AG04450 (cell line): ENCODE results near the gene ALDOB. TPM values are rescaled to one million over a fixed set of nuclear protein-coding genes. Genes with fewer than 3 reads are reported as not detected.

Experiments used
- CTCF ChIA-PET: fragments of 300-600, 350-600 bp; formaldehyde crosslinking; extraction: SDS; loops from one replicate; lab custom pipeline; 2022; ENCODE audit warnings: antibody characterized with exemption, inconsistent platforms; lab: Charles Lee
- POLR2A ChIA-PET: fragments of 350-600 bp; formaldehyde crosslinking; extraction: SDS; loops from one replicate; lab custom pipeline; 2021; ENCODE audit warnings: antibody characterized with exemption, inconsistent platforms; lab: Yijun Ruan, JAX
- DNase-seq: peaks from one replicate; pipeline ENCODE4 v3.0.0-alpha.2; 2011; ENCODE audit warnings: low read depth, low spot score
- H3K27ac ChIP-seq: one replicate; pipeline ENCODE4 v1.5.1; 2012; ENCODE audit warnings: low read depth, low read length, control low read depth
- H3K27me3 ChIP-seq: one replicate; pipeline ENCODE4 v1.6.0; 2012; ENCODE audit warnings: low read length; ENCODE audit not compliant: control insufficient read depth, insufficient read depth
- H3K4me3 ChIP-seq: 2 replicates; pipeline ENCODE4 v1.5.1; 2011; ENCODE audit warnings: mild to moderate bottlenecking, low read depth, low read length, control low read depth
- H3K9me3 ChIP-seq: 2 replicates; pipeline ENCODE4 v1.5.1; 2012; ENCODE audit warnings: low read length; ENCODE audit not compliant: control insufficient read depth, insufficient read depth
- CTCF ChIP-seq: IDR thresholded peaks from 2 replicates; pipeline ENCODE4 v1.5.1; 2011; ENCODE audit warnings: low read depth, low read length, control low read depth, inconsistent platforms
- polyA plus RNA-seq: library from polyadenylated mRNA; depleted of rRNA; stranded (reverse); fragments of >200 nt; gene quantifications from 2 replicates; pipeline ENCODE4 v1.2.3, GENCODE V29; 2011

ALDOB gene
- polyA plus RNA-seq, 1 experiment, result not detected

- ChIA-PET POLR2A (interaction anchor here (0.6 to 1.1 kb wide), 7 partner anchors 10 to 1533 kb away, joined by 3 to 5 read pairs (median 4); partner anchors contain the start of gene RNF20), CTCF (interaction anchor here (1.0 to 3.3 kb wide), 5 partner anchors 11 to 87 kb away, joined by 3 to 31 read pairs (median 3); no protein-coding TSS in a partner anchor)
- H3K27me3 ChIP-seq, result no peaks in the 10 kb centered on the region
- peaks cover 4% of the 10 kb centered on the region; the same call in 1 of the 2 replicates for H3K9me3 ChIP-seq
- H3K27ac ChIP-seq, result peak overlapping the region; percentile 35
- no peak for DNase-seq
- peak overlapping the region; percentile 73 for H3K4me3 ChIP-seq
- TF ChIP-seq CTCF, result no peak
Observed at GRCh38 chr9:101398930-101399642, 36.5 kb downstream of the ALDOB start.

DNA sequence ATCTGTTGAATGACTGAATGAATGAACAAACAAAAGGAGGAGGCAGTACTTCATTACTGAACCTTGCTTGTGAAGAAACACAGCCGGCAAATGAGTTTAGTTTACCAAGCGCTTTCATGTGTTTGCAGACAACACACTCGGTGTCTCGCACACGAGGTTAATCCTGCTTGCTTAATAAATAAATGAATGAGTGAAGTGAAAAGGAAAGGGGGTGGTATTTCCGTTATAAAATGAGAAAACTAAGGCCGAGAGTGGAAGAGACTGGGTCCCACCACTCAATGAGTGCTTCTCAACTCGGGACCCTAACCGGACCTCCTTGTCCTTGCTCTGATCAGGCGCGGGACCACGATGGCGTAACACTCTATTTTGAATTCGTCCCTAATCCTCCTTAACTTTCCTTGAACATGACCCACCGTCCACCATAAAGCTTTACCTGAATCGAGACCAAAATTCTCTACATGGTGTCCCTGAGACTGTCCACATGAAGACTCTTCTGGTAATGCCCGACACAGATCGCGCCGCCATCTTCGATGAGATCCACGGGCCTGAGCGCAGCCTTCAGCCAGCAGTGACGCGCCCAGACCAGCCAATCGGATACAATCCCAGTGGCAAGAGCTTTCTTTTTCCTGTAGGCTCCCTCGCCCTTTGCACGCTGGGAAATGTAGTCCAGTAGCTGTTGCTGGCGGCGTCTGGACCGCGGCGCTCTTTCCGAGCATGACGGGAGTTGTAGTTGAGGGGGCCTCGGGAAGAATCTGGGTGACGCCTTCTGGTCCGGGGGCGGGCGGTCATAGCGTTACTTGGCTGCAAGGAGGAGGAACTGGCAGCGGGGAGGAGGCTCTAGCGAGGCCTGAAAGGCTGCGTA is 37.3 kb downstream of the ALDOB start, which contains the start of the genes MRPL50 and ZNF189:
Gene MRPL50 (minus strand): TSS at position 551 of the 862 bp plus-strand sequence. CDS start 26 bp downstream, at position 525.
Gene ZNF189 (plus strand): TSS at position 784 of the 862 bp plus-strand sequence. CDS start 306 bp downstream, outside the sequence.
- no peak for TF ChIP-seq CTCF
- ChIA-PET POLR2A (interaction anchor here (0.6 to 1.1 kb wide), 6 partner anchors 9 to 1533 kb away, joined by 3 to 5 read pairs (median 4); partner anchors contain the start of gene RNF20), CTCF (interaction anchor here (1.0 to 3.3 kb wide), 4 partner anchors 10 to 86 kb away, joined by 3 to 31 read pairs (median 5); no protein-coding TSS in a partner anchor)
- Histone ChIP-seq H3K4me3 (peak within 1 kb of the TSS; percentile 83), H3K9me3 (peaks cover 4% of the 10 kb centered on the region; the same call in 1 of the 2 replicates), H3K27me3 (no peaks in the 10 kb centered on the region), H3K27ac (peak within 1 kb of the TSS; percentile 81)
- peak; percentile 95 for DNase-seq

DNA sequence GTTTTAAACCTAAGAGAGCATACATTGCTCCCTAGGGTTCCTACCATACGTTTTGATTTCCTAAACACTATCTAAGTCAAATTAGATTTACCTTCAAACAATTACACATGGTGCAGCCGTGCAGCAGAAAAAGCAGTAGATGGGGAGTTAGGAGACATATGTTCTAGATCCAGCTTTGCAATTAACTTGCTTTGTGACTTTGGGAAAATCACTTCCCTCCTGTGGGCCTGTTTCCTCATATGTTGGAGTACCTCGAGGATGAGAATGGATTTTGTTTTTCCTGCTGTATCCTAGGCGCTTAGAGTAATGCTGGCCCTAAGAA is 37.9 kb downstream of the ALDOB start:
- Histone ChIP-seq H3K4me3 (peak overlapping the region; percentile 83), H3K27ac (no peak overlapping the region), H3K27me3 (no peaks in the 10 kb centered on the region), H3K9me3 (peaks cover 4% of the 10 kb centered on the region; the same call in 1 of the 2 replicates)
- no peak for TF ChIP-seq CTCF
- DNase-seq, result no peak
- CTCF ChIA-PET, result interaction anchor here (3.3 kb wide), 1 partner anchor 9 kb away, joined by 31 read pairs; no protein-coding TSS in a partner anchor
- POLR2A ChIA-PET, result no interaction called here

- TF ChIP-seq CTCF, result no peak
- ChIA-PET CTCF (interaction anchor here (0.6 to 1.2 kb wide), 2 partner anchors 11 to 28 kb away, joined by 3 read pairs; no protein-coding TSS in a partner anchor), POLR2A (no interaction called here)
- no peak overlapping the region for H3K4me3 ChIP-seq
- H3K27ac ChIP-seq, result no peak overlapping the region
- no peak for DNase-seq
- H3K27me3 ChIP-seq, result no peaks in the 10 kb centered on the region
- no peaks in the 10 kb centered on the region for H3K9me3 ChIP-seq
Observed at GRCh38 chr9:101394687-101395086, 40.9 kb downstream of the ALDOB start.
